ENCODE measurements around the gene COQ8A.

COQ8A gene

GRCh38 chr1:226974544-226975258 lies 34.6 kb downstream of the COQ8A start:
- no peak for DNase-seq

DNA sequence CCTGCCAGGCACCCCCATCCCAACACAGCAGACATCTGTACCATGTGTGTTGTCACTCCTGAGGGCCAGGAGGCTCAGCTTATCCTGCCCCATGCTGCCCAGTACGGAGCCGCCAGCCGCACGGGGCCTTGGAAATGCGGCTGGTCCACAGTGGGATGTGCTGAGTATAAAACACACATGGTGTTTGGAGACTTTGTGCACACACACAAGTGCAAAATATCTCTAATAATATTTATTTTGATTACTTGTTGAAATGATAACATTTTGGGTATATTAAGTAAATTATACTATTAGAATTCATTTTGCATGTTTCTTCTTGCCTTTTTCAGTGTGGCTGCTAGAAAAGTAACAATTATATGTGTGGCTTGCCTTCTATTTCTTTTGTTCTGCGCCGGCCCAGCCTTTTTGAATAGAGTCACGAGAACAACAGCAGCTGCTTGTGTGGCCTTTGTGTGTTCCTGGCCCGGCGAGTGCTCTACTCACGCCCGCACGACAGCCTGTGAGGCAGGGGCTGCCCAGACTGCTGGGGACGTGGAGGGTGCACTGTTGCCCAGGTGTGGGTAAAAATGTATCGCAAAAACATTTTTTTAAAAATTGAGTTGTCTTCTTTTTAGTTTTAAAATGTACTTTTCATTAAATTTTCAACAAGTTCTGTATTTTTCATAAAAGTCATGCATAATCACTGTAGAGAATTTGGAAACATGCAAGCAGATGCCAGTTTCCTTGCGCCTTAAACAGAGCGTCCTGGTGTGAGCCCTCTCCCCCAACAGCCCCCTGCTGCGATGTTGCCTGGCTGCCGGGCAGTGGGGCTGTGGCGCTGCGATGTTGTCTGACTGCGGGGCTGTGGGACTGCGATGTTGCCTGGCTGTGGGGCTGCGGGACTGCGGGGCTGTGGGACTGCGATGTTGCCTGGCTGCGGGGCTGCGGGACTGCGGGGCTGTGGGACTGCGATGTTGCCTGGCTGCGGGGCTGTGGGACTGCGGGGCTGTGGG lies 35.5 kb downstream of the COQ8A start:
- no peak for DNase-seq

DNA sequence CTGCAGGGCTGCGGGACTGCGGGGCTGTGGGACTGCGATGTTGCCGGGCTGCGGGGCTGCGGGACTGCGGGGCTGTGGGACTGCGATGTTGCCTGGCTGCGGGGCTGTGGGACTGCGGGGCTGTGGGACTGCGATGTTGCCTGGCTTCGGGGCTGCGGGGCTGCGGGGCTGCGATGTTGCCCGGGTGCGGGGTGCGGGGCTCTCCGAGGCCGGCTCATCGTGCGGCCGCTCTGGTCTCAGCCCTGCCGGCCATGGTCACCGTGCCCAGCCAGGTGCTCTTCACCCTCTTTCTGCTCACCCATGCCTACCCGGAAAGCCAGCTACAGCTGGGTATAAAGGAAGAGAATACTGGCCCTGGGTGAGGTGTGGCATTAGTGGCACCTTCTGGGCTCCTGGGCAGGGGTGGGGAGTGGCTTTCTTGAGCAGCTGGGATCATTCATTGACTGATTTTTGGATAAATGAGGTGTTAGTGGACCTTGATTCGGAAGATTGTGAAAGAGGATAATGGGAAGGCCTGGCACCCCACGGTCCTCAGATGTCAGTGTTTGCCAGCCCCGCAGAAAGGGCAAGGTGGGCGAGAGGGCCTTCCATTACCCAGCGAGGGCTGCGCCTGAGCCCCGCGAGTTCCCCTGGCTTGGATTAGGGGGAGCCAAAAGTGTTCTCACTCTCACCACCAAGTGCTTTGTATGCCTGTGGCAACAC lies 36.3 kb downstream of the COQ8A start:
- DNase-seq, result no peak

DNA sequence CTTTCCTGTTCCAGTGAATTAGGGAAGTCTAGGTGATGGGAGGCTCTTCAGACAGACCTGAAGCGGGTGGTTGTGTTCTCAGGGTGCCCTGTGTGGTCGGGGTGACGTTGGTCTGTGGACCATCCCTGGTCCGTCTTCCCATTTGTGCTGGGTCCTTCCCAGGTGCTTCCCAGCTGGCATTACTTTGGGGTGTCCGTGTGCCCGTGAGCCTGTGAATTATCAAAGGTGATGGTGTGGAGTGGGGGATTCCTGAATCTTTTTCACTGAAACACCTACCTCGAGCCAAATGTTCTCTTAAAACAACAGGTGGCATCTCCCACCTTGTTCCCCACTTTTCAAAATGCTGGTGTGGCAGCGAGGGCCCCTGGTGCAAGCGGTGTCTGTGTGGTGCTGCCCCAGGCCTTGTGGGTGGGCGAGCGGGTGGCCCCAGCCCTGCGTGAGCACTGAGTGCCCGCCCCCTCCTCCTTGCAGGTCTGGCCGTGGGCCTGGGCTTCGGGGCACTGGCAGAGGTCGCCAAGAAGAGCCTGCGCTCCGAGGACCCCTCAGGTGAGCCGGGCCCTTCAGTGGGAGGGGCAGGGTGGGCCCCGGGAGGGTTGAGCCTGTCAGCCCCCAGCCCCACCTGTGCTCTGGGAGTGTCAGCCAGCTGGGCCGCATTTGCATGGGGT lies 37.0 kb downstream of the COQ8A start:
- no peak for DNase-seq

DNA sequence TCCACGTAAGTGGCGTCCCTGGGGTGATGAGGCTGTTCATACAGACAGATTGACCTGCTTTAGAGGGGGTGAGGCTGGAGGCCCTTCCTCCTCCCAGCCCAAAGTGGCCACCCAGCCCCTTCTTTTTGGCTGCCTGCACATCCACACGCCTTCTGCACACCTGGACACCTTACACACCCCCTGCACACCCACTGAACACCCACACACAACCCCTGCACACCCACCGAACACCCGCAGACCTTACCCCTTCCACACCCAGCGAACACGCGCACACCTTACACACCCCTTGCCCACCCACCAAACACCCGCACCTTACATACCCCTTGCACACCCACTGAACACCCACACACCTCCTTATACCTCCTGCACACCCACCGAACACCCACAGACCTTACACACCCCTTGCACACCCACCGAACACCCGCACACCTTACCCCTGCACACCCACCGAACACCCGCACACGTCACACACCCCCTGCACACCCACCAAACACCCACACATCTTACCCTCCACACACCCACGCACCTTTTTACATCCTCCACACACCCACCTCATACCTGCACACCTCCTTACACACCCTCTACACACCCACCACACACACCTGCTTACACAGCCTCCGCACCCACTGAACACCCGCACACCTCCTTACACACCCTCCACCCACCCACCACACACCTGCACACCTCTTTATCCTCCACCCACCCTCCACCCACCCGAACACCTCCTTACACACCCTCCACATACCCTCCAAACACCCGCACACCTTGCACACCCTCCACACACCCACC lies 37.7 kb downstream of the COQ8A start:
- DNase-seq, result no peak

- DNase-seq, result no peak
Measured at GRCh38 chr1:226978432-226979114, 38.5 kb downstream of the COQ8A start.

DNA sequence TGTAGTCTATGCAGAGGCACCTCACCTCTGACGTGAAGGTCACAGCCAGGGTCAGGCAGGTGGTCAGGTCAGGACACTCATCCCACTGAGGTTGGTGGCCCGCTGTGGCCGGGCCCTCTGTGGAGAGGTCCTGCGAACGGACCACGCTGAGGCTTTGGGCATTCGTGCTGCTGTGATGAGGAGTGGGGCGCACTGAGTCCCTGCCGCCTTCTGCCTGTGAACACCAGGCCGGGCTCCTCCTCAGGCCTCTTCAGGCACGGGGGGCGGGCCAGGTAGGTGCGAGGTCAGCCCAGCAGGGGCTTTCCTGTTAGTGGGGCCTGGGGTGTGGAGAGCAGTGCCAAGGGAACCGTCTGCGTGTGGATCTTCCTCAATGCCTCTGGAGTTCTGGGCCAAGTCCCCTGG lies 39.0 kb downstream of the COQ8A start:
- DNase-seq, result no peak

- no peak for DNase-seq
Measured at GRCh38 chr1:226979517-226980121, 39.5 kb downstream of the COQ8A start.

- DNase-seq, result no peak
Measured at GRCh38 chr1:226980122-226980560, 40.0 kb downstream of the COQ8A start.

DNA sequence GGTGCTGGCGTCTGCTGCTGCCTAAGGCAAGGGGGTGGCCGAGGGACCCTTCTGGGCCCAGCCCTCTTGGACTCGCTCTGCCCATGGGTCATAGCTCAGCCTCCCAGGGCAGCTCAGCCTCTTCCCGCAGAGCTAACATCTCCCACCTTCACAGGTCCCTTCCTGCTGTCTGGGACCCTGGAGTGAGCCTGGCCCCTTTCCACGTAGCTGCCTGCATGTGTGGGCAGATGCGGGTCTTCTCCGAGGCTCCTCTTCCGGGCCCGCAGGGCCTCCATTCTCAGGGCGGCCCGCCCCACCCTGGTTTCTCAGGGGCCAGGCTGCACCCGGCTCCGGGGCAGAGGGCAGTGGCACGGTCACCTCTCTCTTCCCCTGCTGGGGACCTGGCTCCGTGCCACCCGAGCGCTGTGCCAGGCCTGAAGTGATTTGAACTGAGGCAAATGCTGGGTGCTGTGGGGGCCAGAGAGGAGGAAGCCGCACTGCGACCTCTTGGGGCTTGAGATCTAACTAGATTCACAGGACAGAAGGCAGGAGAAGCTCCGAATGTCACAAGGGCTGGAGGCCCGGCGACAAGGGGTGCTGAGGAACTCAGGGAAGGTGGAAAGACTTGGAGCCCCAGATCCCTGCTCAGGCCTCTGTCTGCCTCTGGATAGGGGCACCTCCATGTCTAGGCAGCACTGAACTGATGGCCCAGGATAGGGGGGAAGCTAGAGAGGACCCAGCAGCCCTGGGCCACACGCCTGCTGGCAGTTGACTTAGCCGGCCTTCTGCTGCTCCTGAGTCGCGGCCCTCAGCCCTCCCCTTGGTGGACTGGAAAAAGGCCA lies 40.7 kb downstream of the COQ8A start:
- DNase-seq, result no peak

GRCh38 chr1:226981386-226981817 lies 41.3 kb downstream of the COQ8A start:
- DNase-seq, result no peak

DNA sequence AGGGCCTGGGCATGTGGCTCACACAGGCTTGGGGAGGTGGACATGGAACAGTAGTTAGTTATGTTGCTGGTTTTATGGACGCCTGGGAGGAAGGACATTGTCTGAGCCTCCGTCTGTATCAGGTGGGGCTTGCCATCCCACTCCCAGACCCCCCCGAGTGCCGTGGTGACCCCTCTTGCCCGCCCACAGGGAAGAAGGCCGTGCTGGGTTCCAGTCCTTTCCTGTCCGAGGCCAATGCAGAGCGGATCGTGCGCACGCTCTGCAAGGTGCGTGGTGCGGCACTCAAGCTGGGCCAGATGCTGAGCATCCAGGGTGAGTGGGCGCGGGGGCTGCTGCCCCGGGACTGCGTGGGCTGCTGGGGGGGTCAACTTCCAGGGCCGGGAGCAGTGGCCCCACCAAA lies 41.7 kb downstream of the COQ8A start:
- no peak for DNase-seq

DNA sequence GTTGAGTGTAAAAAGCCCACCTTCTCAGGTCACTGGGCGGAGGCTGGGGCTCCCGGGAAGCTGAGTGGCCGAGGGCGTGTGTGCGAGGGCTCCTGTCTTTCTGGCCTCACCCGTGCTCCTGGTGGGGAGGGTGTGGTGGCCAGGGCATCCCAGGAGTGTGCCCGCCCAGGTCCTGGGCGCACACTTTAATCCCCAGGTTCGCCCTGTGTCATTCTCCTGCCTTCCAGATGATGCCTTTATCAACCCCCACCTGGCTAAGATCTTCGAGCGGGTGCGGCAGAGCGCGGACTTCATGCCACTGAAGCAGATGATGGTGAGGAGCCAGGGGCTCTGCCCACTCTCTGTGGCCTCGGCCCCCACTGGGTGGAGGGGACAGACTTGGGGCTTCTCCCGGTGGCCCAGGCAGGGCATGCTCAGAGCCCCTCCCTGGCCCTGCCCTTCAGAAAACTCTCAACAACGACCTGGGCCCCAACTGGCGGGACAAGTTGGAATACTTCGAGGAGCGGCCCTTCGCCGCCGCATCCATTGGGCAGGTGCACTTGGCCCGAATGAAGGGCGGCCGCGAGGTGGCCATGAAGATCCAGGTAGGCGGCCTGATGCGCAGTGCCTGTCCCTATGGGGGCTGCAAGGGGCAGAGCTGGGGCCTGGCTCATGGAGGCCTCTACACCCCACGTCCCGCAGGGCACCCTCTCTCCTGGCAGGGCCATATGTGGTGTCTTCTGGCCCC lies 42.5 kb downstream of the COQ8A start:
- no peak for DNase-seq

- no peak for DNase-seq
Measured at GRCh38 chr1:226983247-226983991, 43.3 kb downstream of the COQ8A start.

DNA sequence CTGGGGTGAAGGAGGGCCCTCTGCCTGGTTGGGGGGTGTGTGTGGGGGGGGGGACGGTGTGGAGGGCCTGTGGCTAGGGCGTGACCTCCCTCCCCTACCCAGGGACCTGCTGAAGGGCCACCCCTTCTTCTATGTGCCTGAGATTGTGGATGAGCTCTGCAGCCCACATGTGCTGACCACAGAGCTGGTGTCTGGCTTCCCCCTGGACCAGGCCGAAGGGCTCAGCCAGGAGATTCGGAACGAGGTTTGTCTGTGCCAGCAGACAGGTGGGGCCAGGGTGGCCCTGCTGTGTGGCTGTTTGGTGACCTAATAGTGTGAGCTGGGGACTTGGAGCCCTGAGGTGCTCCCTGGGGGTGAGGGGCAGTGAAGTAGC lies 43.9 kb downstream of the COQ8A start:
- DNase-seq, result no peak

DNA sequence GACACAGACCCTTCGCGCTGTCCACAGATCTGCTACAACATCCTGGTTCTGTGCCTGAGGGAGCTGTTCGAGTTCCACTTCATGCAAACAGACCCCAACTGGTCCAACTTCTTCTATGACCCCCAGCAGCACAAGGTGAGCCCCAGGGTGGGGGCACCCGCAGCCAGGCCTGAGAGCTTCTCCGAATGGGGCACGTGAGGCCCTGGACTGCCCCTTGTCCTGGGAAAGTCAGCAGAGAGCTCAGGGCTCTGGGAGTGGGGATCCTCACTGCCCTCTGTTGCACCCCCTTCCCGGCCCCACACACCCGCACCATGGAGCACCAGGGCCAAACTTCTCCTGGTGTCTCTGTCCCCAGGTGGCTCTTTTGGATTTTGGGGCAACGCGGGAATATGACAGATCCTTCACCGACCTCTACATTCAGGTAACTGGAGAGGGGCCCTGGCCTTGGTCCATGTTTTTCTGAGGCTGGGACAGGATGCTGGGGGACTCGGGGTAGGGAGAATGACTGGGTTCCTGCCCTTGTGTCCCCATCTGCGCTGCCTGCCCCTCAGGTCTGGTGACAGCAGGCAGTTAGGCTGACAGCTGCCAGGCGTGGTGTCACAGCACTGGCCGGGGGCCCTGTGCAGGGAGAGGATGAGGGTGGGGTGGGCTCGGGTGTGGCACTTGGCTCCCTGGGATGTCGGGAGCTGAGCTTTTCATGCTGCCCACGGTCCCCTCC lies 44.6 kb downstream of the COQ8A start:
- no peak for DNase-seq

DNA sequence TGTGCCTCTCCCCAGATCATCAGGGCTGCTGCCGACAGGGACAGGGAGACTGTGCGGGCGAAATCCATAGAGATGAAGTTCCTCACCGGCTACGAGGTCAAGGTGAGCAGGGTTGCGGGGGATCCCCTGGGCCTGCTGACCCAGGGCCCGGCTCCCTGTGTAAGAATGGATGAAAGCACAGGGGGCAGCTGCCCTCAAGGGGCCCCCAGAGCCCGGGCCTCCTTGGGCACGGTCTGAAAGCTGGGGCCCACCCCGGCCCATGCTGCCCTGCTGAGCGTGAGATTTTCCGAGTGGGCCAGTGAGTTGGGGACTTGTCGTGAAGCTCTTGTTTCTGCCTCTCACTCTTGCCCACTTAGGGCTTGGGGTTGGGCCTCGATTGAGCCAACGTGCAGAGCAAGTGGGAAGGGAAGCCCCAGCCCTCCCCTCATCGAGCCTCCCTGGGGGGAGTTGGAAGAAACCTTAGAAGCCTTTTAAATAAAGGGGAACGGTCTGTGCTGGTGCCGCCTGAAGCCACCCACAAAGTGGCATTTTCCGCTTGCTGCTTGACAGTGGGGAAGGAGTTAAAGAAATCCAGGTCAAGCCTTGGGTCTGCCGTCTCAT lies 45.2 kb downstream of the COQ8A start:
- DNase-seq, result no peak
